ENCODE data around the gene PA2G4.
"Not testable (repeated sequence)": the region's sequence is repeated elsewhere in the genome, so short reads cannot be mapped to it uniquely, and the experiment has no call there.

PA2G4 gene

DNA sequence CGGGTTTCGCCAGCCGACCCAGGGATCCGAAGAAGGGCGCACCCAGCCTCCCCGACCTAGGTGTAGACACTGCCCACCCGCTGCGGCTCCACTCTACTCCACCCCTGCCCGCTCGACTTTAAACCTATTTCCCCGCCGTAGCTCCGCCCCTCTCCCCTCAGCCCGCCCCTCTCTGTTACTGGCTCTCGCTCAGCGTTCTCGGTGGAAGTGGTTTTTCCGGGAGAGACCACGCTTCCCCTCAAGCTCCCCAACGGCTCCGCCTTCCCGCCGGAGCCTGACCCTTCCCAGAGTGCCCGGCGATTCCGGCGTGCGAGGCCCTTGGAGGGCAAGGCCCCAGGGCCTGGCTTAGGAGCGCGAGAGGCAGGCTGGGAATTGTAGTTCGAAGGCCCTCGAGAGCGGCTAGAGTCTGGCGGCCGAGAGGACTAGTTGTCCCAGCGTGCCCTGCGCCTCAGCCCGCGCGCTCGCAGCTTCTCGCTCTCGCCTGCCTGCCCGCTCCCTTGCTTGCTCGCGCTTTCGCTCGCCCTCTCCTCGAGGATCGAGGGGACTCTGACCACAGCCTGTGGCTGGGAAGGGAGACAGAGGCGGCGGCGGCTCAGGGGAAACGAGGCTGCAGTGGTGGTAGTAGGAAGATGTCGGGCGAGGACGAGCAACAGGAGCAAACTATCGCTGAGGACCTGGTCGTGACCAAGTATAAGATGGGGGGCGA, at the start of gene PA2G4:
Gene PA2G4 (plus strand): TSS at position 451 of the 706 bp plus-strand sequence. CDS start 179 bp downstream, at position 630.
- peak within 1 kb of the TSS; percentile 90 for H3K27ac ChIP-seq (ENCODE audit: low read depth, low read length)
- H3K36me3 ChIP-seq (ENCODE audit: insufficient read depth, low read length), result peaks cover 28% of the 10 kb centered on the region
- H3K27me3 ChIP-seq (ENCODE audit: control insufficient read depth in 1 of 2, insufficient read depth in 2 of 2, low read length in 2 of 2), result no peaks in the 10 kb centered on the region
- H3K4me3 ChIP-seq (ENCODE audit: low read depth in 1 of 2, low read length in 2 of 2), result peak within 1 kb of the TSS; percentile 87 to 92
- H3K9ac ChIP-seq (ENCODE audit: low read length), result peak within 1 kb of the TSS; percentile 75
- H3K9me3 ChIP-seq (ENCODE audit: low read length), result no peaks in the 10 kb centered on the region
- H3K4me1 ChIP-seq (ENCODE audit: insufficient read depth, low read length), result peaks cover 14% of the 10 kb centered on the region

DNA sequence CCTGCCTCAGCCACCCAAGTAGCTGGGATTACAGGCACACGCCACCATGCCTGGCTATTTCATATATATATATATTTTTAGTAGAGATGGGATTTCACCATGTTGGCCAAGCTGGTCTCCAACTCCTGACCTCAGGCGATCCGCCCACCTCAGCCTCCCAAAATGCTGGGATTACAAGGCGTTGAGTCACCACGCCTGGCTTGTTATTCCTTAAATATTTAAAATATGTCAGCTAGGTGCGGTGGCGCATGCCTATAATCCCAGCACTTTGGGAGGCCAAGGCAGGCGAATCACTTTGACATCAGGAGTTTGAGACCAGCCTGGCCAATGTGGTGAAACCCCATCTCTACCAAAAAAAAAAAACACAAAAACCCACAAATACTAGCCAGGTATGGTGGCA, 44.4 kb upstream of the PA2G4 start:
- H3K9ac ChIP-seq (ENCODE audit: low read length); H3K36me3 ChIP-seq (ENCODE audit: insufficient read depth, low read length); H3K4me1 ChIP-seq (ENCODE audit: insufficient read depth, low read length); H3K9me3 ChIP-seq (ENCODE audit: low read length); H3K27ac ChIP-seq (ENCODE audit: low read depth, low read length); H3K27me3 ChIP-seq (ENCODE audit: control insufficient read depth in 1 of 2, insufficient read depth in 2 of 2, low read length in 2 of 2); H3K4me3 ChIP-seq (ENCODE audit: low read depth in 1 of 2, low read length in 2 of 2): not testable (repeated sequence)

DNA sequence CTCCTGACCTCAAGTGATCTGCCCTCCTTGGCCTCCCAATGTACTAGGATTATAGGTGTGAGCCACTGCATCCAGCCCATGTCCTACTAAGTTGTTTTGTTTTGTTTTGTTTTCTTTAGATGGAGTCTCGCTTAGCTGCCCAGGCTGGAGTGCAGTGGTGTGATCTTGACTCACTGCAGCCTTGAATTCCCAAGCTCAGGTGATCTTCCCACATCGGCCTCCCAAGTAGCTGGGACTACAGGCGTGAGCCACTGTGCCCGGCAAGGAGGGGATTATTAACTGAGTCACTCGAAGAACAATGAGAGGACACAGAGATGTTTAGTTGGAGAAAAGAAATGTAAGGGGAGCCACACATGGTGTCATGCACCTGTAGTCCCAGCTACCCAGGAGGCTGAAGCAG, 42.4 kb upstream of the PA2G4 start:
- H3K9me3 ChIP-seq (ENCODE audit: low read length), result no peaks in the 10 kb centered on the region
- H3K4me3 ChIP-seq (ENCODE audit: low read depth in 1 of 2, low read length in 2 of 2), result no peak overlapping the region
- H3K9ac ChIP-seq (ENCODE audit: low read length), result no peak overlapping the region
- no peak overlapping the region for H3K27ac ChIP-seq (ENCODE audit: low read depth, low read length)
- H3K4me1 ChIP-seq (ENCODE audit: insufficient read depth, low read length), result no peaks in the 10 kb centered on the region
- H3K36me3 ChIP-seq (ENCODE audit: insufficient read depth, low read length), result no peaks in the 10 kb centered on the region
- H3K27me3 ChIP-seq (ENCODE audit: control insufficient read depth in 1 of 2, insufficient read depth in 2 of 2, low read length in 2 of 2), result no peaks in the 10 kb centered on the region

DNA sequence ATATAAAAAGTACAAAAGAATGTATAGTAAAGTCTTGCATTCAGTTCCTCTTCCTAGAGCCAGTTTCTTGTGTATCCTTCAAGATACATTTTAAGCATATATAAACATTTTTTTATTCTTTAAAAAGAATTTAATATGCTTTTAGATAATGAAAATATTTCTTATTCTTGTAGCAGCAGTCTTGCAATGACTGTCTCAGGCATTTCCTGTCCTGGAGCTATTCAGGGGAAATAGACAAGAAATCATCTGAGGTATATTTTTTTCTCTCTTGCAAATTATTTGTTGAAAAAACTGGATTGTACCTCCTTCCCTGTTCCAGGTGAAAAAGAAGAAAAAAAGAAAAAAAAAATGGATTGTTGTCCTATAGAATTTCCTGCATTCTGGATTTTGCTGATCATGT, 41.4 kb upstream of the PA2G4 start:
- Histone ChIP-seq H3K9me3 (ENCODE audit: low read length) (no peaks in the 10 kb centered on the region), H3K27me3 (ENCODE audit: control insufficient read depth in 1 of 2, insufficient read depth in 2 of 2, low read length in 2 of 2) (no peaks in the 10 kb centered on the region), H3K4me1 (ENCODE audit: insufficient read depth, low read length) (no peaks in the 10 kb centered on the region), H3K36me3 (ENCODE audit: insufficient read depth, low read length) (no peaks in the 10 kb centered on the region), H3K27ac (ENCODE audit: low read depth, low read length) (no peak overlapping the region), H3K9ac (ENCODE audit: low read length) (no peak overlapping the region), H3K4me3 (ENCODE audit: low read depth in 1 of 2, low read length in 2 of 2) (no peak overlapping the region)

DNA sequence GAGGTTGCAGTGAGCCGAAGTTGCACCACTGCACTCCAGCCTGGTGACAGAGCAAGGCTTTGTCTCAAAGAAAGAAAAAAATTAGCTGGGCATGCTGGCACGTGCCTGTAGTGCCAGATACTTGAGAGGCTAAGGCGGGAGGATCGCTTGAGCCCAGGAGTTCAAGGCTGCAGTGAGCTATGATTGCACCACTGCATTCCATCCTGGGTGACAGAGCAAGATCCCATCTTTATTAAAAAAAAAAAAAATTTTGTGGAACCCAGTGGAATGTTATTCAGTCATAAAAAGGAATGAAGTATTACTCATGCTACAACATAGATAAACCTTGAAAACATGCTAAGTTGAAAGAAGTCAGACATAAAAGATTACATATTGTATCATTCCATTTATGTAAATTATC, 32.7 kb upstream of the PA2G4 start:
- H3K9me3 ChIP-seq (ENCODE audit: low read length), result no peaks in the 10 kb centered on the region
- no peak overlapping the region for H3K27ac ChIP-seq (ENCODE audit: low read depth, low read length)
- H3K27me3 ChIP-seq (ENCODE audit: control insufficient read depth in 1 of 2, insufficient read depth in 2 of 2, low read length in 2 of 2), result no peaks in the 10 kb centered on the region
- H3K36me3 ChIP-seq (ENCODE audit: insufficient read depth, low read length), result no peaks in the 10 kb centered on the region
- H3K4me3 ChIP-seq (ENCODE audit: low read depth in 1 of 2, low read length in 2 of 2), result no peak overlapping the region
- H3K4me1 ChIP-seq (ENCODE audit: insufficient read depth, low read length), result no peaks in the 10 kb centered on the region
- no peak overlapping the region for H3K9ac ChIP-seq (ENCODE audit: low read length)

DNA sequence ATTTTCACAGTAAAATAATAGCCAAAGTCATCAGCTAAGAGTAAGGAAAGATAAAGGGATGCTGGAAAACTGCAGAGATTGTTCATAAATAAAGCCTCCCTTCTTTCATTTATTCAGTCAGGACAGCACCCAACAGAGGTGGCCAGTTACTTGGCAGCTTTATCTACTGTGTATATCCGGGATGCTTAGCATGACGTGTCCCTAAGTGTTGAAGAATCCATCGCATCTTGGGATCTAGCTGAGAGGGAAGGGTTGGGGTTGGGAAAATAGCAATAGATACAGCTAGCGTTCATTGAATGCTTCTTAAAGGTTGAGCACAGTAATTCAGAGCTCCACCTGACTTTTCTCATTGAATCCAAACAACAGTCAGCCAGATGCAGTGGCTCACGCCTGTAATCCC, 30.0 kb upstream of the PA2G4 start:
- H3K36me3 ChIP-seq (ENCODE audit: insufficient read depth, low read length), result no peaks in the 10 kb centered on the region
- H3K4me1 ChIP-seq (ENCODE audit: insufficient read depth, low read length), result peaks cover 2% of the 10 kb centered on the region
- no peak overlapping the region for H3K9ac ChIP-seq (ENCODE audit: low read length)
- H3K4me3 ChIP-seq (ENCODE audit: low read depth in 1 of 2, low read length in 2 of 2), result no peak overlapping the region
- H3K27me3 ChIP-seq (ENCODE audit: control insufficient read depth in 1 of 2, insufficient read depth in 2 of 2, low read length in 2 of 2), result no peaks in the 10 kb centered on the region
- no peaks in the 10 kb centered on the region for H3K9me3 ChIP-seq (ENCODE audit: low read length)
- H3K27ac ChIP-seq (ENCODE audit: low read depth, low read length), result no peak overlapping the region

DNA sequence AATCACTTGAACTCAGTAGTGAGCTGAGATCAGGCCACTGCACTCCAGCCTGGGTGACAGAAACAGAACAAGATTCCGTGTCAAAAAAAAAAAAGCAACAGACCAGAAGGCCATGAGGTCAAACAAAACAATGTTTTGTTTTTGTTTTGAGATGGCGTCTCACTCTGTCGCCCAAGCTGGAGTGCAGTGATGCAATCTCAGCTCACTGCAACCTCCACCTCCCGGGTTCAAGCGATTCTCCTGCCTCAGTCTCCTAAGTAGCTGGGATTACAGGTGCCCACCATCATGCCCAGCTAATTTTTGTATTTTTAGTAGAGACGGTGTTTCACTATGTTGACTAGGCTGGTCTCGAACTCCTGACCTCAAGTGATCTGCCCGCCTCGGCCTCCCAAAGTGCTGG, 26.4 kb upstream of the PA2G4 start:
- H3K27ac ChIP-seq (ENCODE audit: low read depth, low read length); H3K9me3 ChIP-seq (ENCODE audit: low read length); H3K4me3 ChIP-seq (ENCODE audit: low read depth in 1 of 2, low read length in 2 of 2); H3K4me1 ChIP-seq (ENCODE audit: insufficient read depth, low read length); H3K36me3 ChIP-seq (ENCODE audit: insufficient read depth, low read length); H3K9ac ChIP-seq (ENCODE audit: low read length): not testable (repeated sequence)
- peaks cover 0 to 12% of the 10 kb centered on the region in 2 donors for H3K27me3 ChIP-seq (ENCODE audit: control insufficient read depth in 1 of 2, insufficient read depth in 2 of 2, low read length in 2 of 2)

DNA sequence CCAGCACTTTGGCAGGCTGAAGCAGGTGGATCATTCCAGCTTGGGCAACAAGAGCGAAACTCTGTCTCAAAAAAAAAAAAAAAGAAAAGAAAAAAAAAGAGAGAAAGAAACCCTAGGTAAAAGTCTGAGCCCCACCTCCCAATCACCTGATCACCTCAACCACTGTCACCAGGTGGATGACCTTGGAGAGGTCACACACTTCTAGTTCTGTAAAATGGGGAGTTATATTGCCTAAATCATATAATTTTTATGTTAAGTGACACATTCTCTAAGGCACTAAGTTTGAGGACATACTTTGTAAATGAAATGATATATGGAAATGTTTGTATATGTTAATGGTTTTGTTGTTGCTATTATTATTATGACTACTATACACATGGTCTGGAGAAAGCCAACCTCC, 25.9 kb upstream of the PA2G4 start:
- H3K9me3 ChIP-seq (ENCODE audit: low read length), result no peaks in the 10 kb centered on the region
- H3K4me3 ChIP-seq (ENCODE audit: low read depth in 1 of 2, low read length in 2 of 2), result no peak overlapping the region
- peaks cover 9% of the 10 kb centered on the region for H3K4me1 ChIP-seq (ENCODE audit: insufficient read depth, low read length)
- H3K27me3 ChIP-seq (ENCODE audit: control insufficient read depth in 1 of 2, insufficient read depth in 2 of 2, low read length in 2 of 2), result peaks cover 0 to 12% of the 10 kb centered on the region in 2 donors
- no peaks in the 10 kb centered on the region for H3K36me3 ChIP-seq (ENCODE audit: insufficient read depth, low read length)
- no peak overlapping the region for H3K9ac ChIP-seq (ENCODE audit: low read length)
- no peak overlapping the region for H3K27ac ChIP-seq (ENCODE audit: low read depth, low read length)

DNA sequence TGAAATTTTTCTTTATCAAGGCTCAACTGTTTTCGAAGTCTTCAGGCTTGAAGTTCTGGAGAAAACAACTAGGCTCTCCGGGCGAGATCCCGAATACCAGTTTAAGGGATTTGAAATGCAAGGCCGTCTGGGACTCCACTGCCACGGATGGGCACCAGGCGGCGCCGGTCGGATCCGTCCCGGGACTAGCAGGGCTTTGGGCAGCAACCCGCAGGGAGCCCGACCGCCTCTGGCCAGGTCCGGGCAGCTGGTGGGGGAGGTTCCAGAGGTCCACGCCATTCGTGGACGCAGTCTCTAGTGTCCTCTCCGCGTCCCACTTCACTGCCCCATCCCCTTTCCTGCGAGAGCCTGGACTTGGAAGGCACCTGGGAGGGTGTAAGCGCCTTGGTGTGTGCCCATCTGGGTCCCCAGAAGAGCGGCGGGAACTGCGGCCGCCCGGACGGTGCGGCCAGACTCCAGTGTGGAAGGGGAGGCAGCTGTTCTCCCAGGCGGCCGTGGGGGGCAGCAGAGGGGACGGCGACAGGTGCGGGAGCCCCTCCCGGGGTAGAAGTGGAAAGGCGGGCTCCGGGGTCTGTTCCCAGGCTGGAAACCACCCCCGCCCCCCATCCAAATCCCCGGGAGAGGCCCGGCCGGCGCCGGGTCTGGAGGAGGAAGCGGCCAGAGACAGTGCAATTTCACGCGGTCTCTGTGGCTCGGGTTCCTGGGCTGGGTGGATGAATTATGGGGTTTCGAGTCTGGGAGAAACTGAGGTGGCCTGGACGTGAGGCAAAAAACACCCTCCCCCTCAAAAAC, 25.2 kb upstream of the PA2G4 start:
- Histone ChIP-seq H3K27me3 (ENCODE audit: control insufficient read depth in 1 of 2, insufficient read depth in 2 of 2, low read length in 2 of 2) (peaks cover 0 to 12% of the 10 kb centered on the region in 2 donors), H3K36me3 (ENCODE audit: insufficient read depth, low read length) (no peaks in the 10 kb centered on the region), H3K4me1 (ENCODE audit: insufficient read depth, low read length) (peaks cover 9% of the 10 kb centered on the region), H3K9me3 (ENCODE audit: low read length) (no peaks in the 10 kb centered on the region), H3K4me3 (ENCODE audit: low read depth in 1 of 2, low read length in 2 of 2) (peak overlapping the region; percentile 55 to 59), H3K27ac (ENCODE audit: low read depth, low read length) (no peak overlapping the region), H3K9ac (ENCODE audit: low read length) (no peak overlapping the region)

DNA sequence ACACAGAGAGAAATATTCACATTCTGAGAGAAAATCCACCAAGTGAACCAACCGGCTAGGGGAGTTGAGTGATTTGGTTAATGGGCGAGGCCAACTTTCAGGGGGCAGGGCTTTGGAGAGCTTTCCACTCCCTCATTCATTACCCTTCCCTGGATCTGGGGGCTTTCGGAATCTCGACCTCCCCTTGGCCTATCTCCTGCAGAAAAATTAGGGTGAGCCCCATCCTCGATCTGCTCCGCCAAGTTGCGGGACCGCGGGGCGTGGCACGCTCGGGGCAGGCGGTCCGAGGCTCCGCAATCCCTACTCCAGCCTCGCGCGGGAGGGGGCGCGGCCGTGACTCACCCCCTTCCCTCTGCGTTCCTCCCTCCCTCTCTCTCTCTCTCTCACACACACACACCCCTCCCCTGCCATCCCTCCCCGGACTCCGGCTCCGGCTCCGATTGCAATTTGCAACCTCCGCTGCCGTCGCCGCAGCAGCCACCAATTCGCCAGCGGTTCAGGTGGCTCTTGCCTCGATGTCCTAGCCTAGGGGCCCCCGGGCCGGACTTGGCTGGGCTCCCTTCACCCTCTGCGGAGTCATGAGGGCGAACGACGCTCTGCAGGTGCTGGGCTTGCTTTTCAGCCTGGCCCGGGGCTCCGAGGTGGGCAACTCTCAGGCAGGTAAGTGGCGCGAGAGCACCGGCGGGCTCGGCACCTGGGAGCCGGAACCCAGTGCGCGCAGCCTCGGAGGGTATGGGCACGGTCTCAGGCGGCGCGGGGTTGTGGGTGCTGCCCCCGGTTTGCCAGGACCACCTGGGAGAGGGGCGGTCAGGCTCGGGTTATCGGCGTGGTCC, 24.4 kb upstream of the PA2G4 start, which contains the start of gene ERBB3:
Gene ERBB3 (plus strand): TSS at position 443 of the 833 bp plus-strand sequence. CDS start 136 bp downstream, at position 579.
- Histone ChIP-seq H3K27me3 (ENCODE audit: control insufficient read depth in 1 of 2, insufficient read depth in 2 of 2, low read length in 2 of 2) (peaks cover 0 to 12% of the 10 kb centered on the region in 2 donors), H3K4me1 (ENCODE audit: insufficient read depth, low read length) (peaks cover 9% of the 10 kb centered on the region), H3K4me3 (ENCODE audit: low read depth in 1 of 2, low read length in 2 of 2) (peak within 1 kb of the TSS; percentile 55 to 59), H3K27ac (ENCODE audit: low read depth, low read length) (no peak within 1 kb of the TSS), H3K9ac (ENCODE audit: low read length) (no peak within 1 kb of the TSS), H3K36me3 (ENCODE audit: insufficient read depth, low read length) (no peaks in the 10 kb centered on the region), H3K9me3 (ENCODE audit: low read length) (no peaks in the 10 kb centered on the region)

DNA sequence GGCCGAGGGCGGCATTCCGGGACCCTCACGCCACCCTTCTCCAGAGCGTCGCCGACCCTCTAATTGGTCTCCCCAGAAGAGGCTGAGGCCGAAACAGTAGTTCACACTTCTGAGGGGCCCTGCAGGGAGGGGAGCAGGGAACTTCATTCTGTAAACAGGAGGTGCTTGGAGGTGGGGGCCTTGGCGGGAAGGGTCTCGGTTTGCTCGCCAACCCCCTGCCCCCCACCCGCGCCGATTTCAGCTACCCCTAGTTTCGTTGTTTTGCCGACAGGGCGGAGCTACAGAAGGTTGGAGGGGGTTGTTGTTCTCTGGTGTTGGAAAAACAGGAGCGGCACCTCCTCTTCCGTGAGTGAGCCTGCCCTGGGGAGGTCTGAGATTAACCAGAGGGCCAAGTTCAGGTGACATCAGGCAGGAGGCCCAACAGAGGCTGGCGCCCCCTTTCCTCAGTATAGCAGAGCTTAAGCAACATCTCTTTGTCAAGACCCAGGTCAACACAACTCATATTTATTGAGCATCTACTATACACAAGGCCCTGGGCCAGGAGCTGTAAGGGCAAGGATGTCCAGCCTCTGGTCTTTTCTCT, 23.7 kb upstream of the PA2G4 start:
- peaks cover 9% of the 10 kb centered on the region for H3K4me1 ChIP-seq (ENCODE audit: insufficient read depth, low read length)
- H3K9ac ChIP-seq (ENCODE audit: low read length), result no peak overlapping the region
- no peaks in the 10 kb centered on the region for H3K9me3 ChIP-seq (ENCODE audit: low read length)
- H3K4me3 ChIP-seq (ENCODE audit: low read depth in 1 of 2, low read length in 2 of 2), result peak overlapping the region; percentile 55 to 59
- H3K27ac ChIP-seq (ENCODE audit: low read depth, low read length), result no peak overlapping the region
- no peaks in the 10 kb centered on the region for H3K36me3 ChIP-seq (ENCODE audit: insufficient read depth, low read length)
- H3K27me3 ChIP-seq (ENCODE audit: control insufficient read depth in 1 of 2, insufficient read depth in 2 of 2, low read length in 2 of 2), result peaks cover 0 to 12% of the 10 kb centered on the region in 2 donors
